Fibroblast of mammary gland (primary cell): Measurements from ENCODE around the gene PBX1.

ENCODE experiments used
- DNase-seq: peaks from one replicate; pipeline ENCODE4 v3.0.0-alpha.2; 2010; ENCODE audit warnings: low read depth
- H3K4me3 ChIP-seq: 2 replicates; pipeline ENCODE4 v1.5.1; 2011; ENCODE audit warnings: low read depth, mild to moderate bottlenecking, low read length, moderate library complexity; ENCODE audit not compliant: control insufficient read depth
- CTCF ChIP-seq: conservative IDR thresholded peaks from 2 replicates; pipeline ENCODE4 v1.5.1; 2011; ENCODE audit warnings: low read depth, low read length, inconsistent platforms; ENCODE audit not compliant: control insufficient read depth, insufficient read depth

PBX1 gene

GRCh38 chr1:164786980-164787833 is 228.2 kb downstream of the PBX1 start:
- peak; percentile 89 for TF ChIP-seq CTCF
- DNase-seq, result peak; percentile 85
- no peak overlapping the region for H3K4me3 ChIP-seq

GRCh38 chr1:164787834-164788231 is 228.8 kb downstream of the PBX1 start:
- TF ChIP-seq CTCF, result no peak
- peak; percentile 56 for DNase-seq
- H3K4me3 ChIP-seq, result no peak overlapping the region

- H3K4me3 ChIP-seq, result no peak overlapping the region
- TF ChIP-seq CTCF, result no peak
- DNase-seq, result no peak
Observed at GRCh38 chr1:164790081-164790480, 231.1 kb downstream of the PBX1 start.

- DNase-seq, result no peak
- no peak overlapping the region for H3K4me3 ChIP-seq
- TF ChIP-seq CTCF, result no peak
Observed at GRCh38 chr1:164792410-164793004, 233.5 kb downstream of the PBX1 start.

GRCh38 chr1:164794356-164794755 is 235.4 kb downstream of the PBX1 start:
- H3K4me3 ChIP-seq, result no peak overlapping the region
- TF ChIP-seq CTCF, result no peak
- peak; percentile 98 for DNase-seq

GRCh38 chr1:164796916-164797315 is 237.9 kb downstream of the PBX1 start:
- no peak for DNase-seq
- no peak overlapping the region for H3K4me3 ChIP-seq
- no peak for TF ChIP-seq CTCF

- no peak for DNase-seq
- H3K4me3 ChIP-seq, result no peak overlapping the region
- no peak for TF ChIP-seq CTCF
Observed at GRCh38 chr1:164801246-164801731, 242.3 kb downstream of the PBX1 start.
